Mesendoderm (in vitro differentiated cells): ENCODE measurements around the gene CCND1.

Experiments
- DNase-seq: peaks from one replicate; pipeline ENCODE4 v3.0.0; 2013
- H2AK5ac ChIP-seq: 2 replicates; pipeline ENCODE4 v1.6.1; 2013; ENCODE audit warnings: low read length, inconsistent platforms
- H2BK120ac ChIP-seq: 2 replicates; pipeline ENCODE4 v1.6.1; 2013; ENCODE audit warnings: low read depth, mild to moderate bottlenecking, low read length, moderate library complexity, mixed read lengths
- H2BK15ac ChIP-seq: replicated peaks from 2 replicates; pipeline ENCODE4 v1.6.1; 2013; ENCODE audit warnings: low read depth, mild to moderate bottlenecking, moderate library complexity
- H2BK5ac ChIP-seq: 2 replicates; pipeline ENCODE4 v1.6.1; 2013; ENCODE audit warnings: low read length, inconsistent platforms
- H3K18ac ChIP-seq: 2 replicates; pipeline ENCODE4 v1.6.1; 2013; ENCODE audit warnings: mild to moderate bottlenecking, low read length, mixed read lengths
- H3K23ac ChIP-seq: one replicate; pipeline ENCODE4 v1.6.1; 2013; ENCODE audit warnings: low read length
- H3K27ac ChIP-seq: 2 replicates; pipeline ENCODE4 v1.5.1; 2013; ENCODE audit warnings: low read depth, mild to moderate bottlenecking, inconsistent platforms, low read length, moderate library complexity
- H3K27me3 ChIP-seq: 2 replicates; pipeline ENCODE4 v1.6.1; 2013; ENCODE audit warnings: low read length, control low read depth, mild to moderate bottlenecking, inconsistent platforms; ENCODE audit not compliant: insufficient read depth, poor library complexity
- H3K36me3 ChIP-seq: 2 replicates; pipeline ENCODE4 v1.6.1; 2013; ENCODE audit warnings: low read length, inconsistent platforms; ENCODE audit not compliant: control insufficient read depth, insufficient read depth
- H3K4ac ChIP-seq: one replicate; pipeline ENCODE4 v1.6.1; 2013; ENCODE audit warnings: low read depth, mild to moderate bottlenecking, low read length, moderate library complexity
- H3K4me1 ChIP-seq: 2 replicates; pipeline ENCODE4 v1.6.1; 2013; ENCODE audit warnings: low read depth, low read length, inconsistent platforms; ENCODE audit not compliant: control insufficient read depth
- H3K4me2 ChIP-seq: 2 replicates; pipeline ENCODE4 v1.6.1; 2013; ENCODE audit warnings: low read length
- H3K4me3 ChIP-seq: 2 replicates; pipeline ENCODE4 v1.5.1; 2013; ENCODE audit warnings: mild to moderate bottlenecking, low read length
- H3K56ac ChIP-seq: one replicate; pipeline ENCODE4 v1.6.1; 2013; ENCODE audit warnings: low read length
- H3K79me1 ChIP-seq: 2 replicates; pipeline ENCODE4 v1.6.1; 2013; ENCODE audit warnings: low read length, inconsistent platforms
- H3K79me2 ChIP-seq: 2 replicates; pipeline ENCODE4 v1.6.1; 2013; ENCODE audit warnings: mild to moderate bottlenecking, low read length; ENCODE audit not compliant: control insufficient read depth, insufficient read depth
- H3K9ac ChIP-seq: 2 replicates; pipeline ENCODE4 v1.6.1; 2013; ENCODE audit warnings: low read length, inconsistent platforms
- H4K5ac ChIP-seq: one replicate; pipeline ENCODE4 v1.6.1; 2013; ENCODE audit warnings: low read length
- H4K8ac ChIP-seq: one replicate; pipeline ENCODE4 v1.6.1; 2013; ENCODE audit warnings: low read depth, mild to moderate bottlenecking, control low read depth, low read length, moderate library complexity
- WGBS: extraction: QIAGEN DNeasy Blood & Tissue Kit; methylation state at CpG from one replicate; pipeline ENCODE4 v1.1.7; 2013; ENCODE audit warnings: low lambda C conversion rate, missing lambda C conversion rate; ENCODE audit not compliant: insufficient coverage; ENCODE audit errors: extremely low coverage; 5-methylcytosine and 5-hydroxymethylcytosine counted together

CCND1 gene

DNA sequence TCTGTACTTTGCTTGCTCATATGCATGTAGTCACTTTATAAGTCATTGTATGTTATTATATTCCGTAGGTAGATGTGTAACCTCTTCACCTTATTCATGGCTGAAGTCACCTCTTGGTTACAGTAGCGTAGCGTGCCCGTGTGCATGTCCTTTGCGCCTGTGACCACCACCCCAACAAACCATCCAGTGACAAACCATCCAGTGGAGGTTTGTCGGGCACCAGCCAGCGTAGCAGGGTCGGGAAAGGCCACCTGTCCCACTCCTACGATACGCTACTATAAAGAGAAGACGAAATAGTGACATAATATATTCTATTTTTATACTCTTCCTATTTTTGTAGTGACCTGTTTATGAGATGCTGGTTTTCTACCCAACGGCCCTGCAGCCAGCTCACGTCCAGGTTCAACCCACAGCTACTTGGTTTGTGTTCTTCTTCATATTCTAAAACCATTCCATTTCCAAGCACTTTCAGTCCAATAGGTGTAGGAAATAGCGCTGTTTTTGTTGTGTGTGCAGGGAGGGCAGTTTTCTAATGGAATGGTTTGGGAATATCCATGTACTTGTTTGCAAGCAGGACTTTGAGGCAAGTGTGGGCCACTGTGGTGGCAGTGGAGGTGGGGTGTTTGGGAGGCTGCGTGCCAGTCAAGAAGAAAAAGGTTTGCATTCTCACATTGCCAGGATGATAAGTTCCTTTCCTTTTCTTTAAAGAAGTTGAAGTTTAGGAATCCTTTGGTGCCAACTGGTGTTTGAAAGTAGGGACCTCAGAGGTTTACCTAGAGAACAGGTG, 11.1 kb downstream of the CCND1 start:
- peaks cover 12% of the 10 kb centered on the region for H3K36me3 ChIP-seq
- no peak overlapping the region for H3K4me2 ChIP-seq
- H3K9ac ChIP-seq: no peak overlapping the region
- H3K4me3 ChIP-seq: no peak overlapping the region
- no peak overlapping the region for H3K18ac ChIP-seq
- no peak overlapping the region for H3K56ac ChIP-seq
- no peak for DNase-seq
- H3K79me2 ChIP-seq: peaks cover 1% of the 10 kb centered on the region
- H2BK120ac ChIP-seq: no peak overlapping the region
- H4K5ac ChIP-seq: no peak overlapping the region
- no peaks in the 10 kb centered on the region for H3K79me1 ChIP-seq
- H2BK15ac ChIP-seq: no peak overlapping the region
- H3K4me1 ChIP-seq: no peaks in the 10 kb centered on the region
- no peak overlapping the region for H3K4ac ChIP-seq
- H3K27ac ChIP-seq: no peak overlapping the region
- no peak overlapping the region for H3K23ac ChIP-seq
- H2AK5ac ChIP-seq: no peak overlapping the region
- no peaks in the 10 kb centered on the region for H3K27me3 ChIP-seq
- WGBS: no CpG with 5 or more reads among the region's 15 CpGs
- H4K8ac ChIP-seq: no peak overlapping the region
- H2BK5ac ChIP-seq: no peak overlapping the region

DNA sequence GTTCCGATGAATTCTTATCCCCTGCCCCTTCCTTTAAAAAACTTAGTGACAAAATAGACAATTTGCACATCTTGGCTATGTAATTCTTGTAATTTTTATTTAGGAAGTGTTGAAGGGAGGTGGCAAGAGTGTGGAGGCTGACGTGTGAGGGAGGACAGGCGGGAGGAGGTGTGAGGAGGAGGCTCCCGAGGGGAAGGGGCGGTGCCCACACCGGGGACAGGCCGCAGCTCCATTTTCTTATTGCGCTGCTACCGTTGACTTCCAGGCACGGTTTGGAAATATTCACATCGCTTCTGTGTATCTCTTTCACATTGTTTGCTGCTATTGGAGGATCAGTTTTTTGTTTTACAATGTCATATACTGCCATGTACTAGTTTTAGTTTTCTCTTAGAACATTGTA, 12.0 kb downstream of the CCND1 start:
- no peak overlapping the region for H2AK5ac ChIP-seq
- DNase-seq: no peak

GRCh38 chr11:69653406-69653960, 12.5 kb downstream of the CCND1 start:
- no CpG with 5 or more reads among the region's 23 CpGs for WGBS

More for the DNA sequence above, 12.0 kb downstream of the CCND1 start:
- Histone ChIP-seq H2BK5ac (no peak overlapping the region), H3K9ac (no peak overlapping the region), H3K18ac (no peak overlapping the region), H2BK15ac (no peak overlapping the region), H3K36me3 (peaks cover 12% of the 10 kb centered on the region), H3K79me2 (peaks cover 1% of the 10 kb centered on the region), H3K4me1 (peaks cover 3% of the 10 kb centered on the region), H3K27me3 (no peaks in the 10 kb centered on the region), H4K5ac (no peak overlapping the region), H3K56ac (no peak overlapping the region), H3K4me2 (no peak overlapping the region), H3K27ac (no peak overlapping the region), H2BK120ac (no peak overlapping the region), H3K79me1 (no peaks in the 10 kb centered on the region), H3K23ac (no peak overlapping the region), H3K4ac (no peak overlapping the region), H3K4me3 (no peak overlapping the region), H4K8ac (no peak overlapping the region)
- WGBS: no CpG with 5 or more reads among the region's 11 CpGs

GRCh38 chr11:69654001-69654659, 13.2 kb downstream of the CCND1 start:
- Histone ChIP-seq H3K36me3 (peaks cover 12% of the 10 kb centered on the region), H3K79me1 (no peaks in the 10 kb centered on the region), H3K4me2 (no peak overlapping the region), H3K4ac (no peak overlapping the region), H4K5ac (no peak overlapping the region), H3K18ac (no peak overlapping the region), H3K27me3 (no peaks in the 10 kb centered on the region), H3K9ac (no peak overlapping the region), H3K4me1 (peaks cover 3% of the 10 kb centered on the region), H3K23ac (no peak overlapping the region), H2BK15ac (no peak overlapping the region), H2BK120ac (no peak overlapping the region), H3K27ac (no peak overlapping the region), H3K56ac (no peak overlapping the region), H2AK5ac (no peak overlapping the region), H3K79me2 (no peaks in the 10 kb centered on the region), H2BK5ac (no peak overlapping the region), H4K8ac (no peak overlapping the region), H3K4me3 (no peak overlapping the region)
- WGBS: no CpG with 5 or more reads among the region's 38 CpGs
- DNase-seq: no peak

More at GRCh38 chr11:69653406-69653960, 12.5 kb downstream of the CCND1 start:
- Histone ChIP-seq H2BK120ac (no peak overlapping the region), H3K4me2 (no peak overlapping the region), H3K79me1 (no peaks in the 10 kb centered on the region), H3K9ac (no peak overlapping the region), H2BK5ac (no peak overlapping the region), H4K5ac (no peak overlapping the region), H3K4ac (no peak overlapping the region), H2BK15ac (no peak overlapping the region), H3K23ac (no peak overlapping the region), H3K18ac (no peak overlapping the region), H3K79me2 (no peaks in the 10 kb centered on the region), H3K4me3 (no peak overlapping the region), H3K27me3 (no peaks in the 10 kb centered on the region), H2AK5ac (no peak overlapping the region), H3K36me3 (peaks cover 12% of the 10 kb centered on the region), H3K4me1 (peaks cover 3% of the 10 kb centered on the region), H3K27ac (no peak overlapping the region), H3K56ac (no peak overlapping the region), H4K8ac (no peak overlapping the region)
- no peak for DNase-seq

GRCh38 chr11:69654660-69655478, 13.9 kb downstream of the CCND1 start:
- H3K79me1 ChIP-seq: no peaks in the 10 kb centered on the region
- H2BK120ac ChIP-seq: no peak overlapping the region
- H2BK15ac ChIP-seq: no peak overlapping the region
- no CpG with 5 or more reads among the region's 27 CpGs for WGBS
- no peak overlapping the region for H3K4me2 ChIP-seq
- H3K36me3 ChIP-seq: peaks cover 11% of the 10 kb centered on the region
- H3K18ac ChIP-seq: no peak overlapping the region
- H3K27me3 ChIP-seq: no peaks in the 10 kb centered on the region
- no peak overlapping the region for H3K56ac ChIP-seq
- H2AK5ac ChIP-seq: no peak overlapping the region
- H4K5ac ChIP-seq: no peak overlapping the region
- H3K27ac ChIP-seq: no peak overlapping the region
- no peaks in the 10 kb centered on the region for H3K79me2 ChIP-seq
- peaks cover 3% of the 10 kb centered on the region for H3K4me1 ChIP-seq
- H3K23ac ChIP-seq: no peak overlapping the region
- no peak for DNase-seq
- no peak overlapping the region for H4K8ac ChIP-seq
- no peak overlapping the region for H3K4me3 ChIP-seq
- no peak overlapping the region for H3K4ac ChIP-seq
- H2BK5ac ChIP-seq: no peak overlapping the region
- H3K9ac ChIP-seq: no peak overlapping the region
